OCI-M1 (cell line): ENCODE data around the gene CREBRF.
"Not testable (repeated sequence)": the region's sequence is repeated elsewhere in the genome, so short reads cannot be mapped to it uniquely, and the experiment has no call there.

ENCODE experiments used
- DNase-seq: peaks from one replicate; lab custom pipeline; 2025; lab: John Stamatoyannopoulos, UW

Gene CREBRF

DNA sequence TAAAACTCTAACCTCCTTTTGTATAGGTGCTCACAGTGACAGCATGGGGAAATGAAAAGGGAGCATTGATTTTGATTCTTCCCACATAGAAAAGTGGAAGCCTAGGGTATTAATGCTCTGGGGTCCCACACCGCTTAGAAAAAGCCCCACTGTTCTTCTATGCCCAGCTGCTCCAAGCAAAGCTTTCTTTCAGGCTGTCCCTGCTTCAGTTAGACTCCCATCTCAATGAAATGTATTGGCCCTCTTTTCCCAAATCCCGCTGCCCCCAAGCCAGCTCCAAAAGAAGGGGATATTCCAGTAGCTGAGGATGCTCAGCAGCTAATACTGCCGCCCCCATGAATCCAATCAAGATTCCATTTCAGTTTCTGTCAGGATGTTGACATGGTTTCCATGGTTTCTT, 17.0 kb upstream of the CREBRF start:
- DNase-seq: no peak

- no peak for DNase-seq
These were observed 16.2 kb upstream of the CREBRF start for GRCh38 chr5:173039964-173040363.

- no peak for DNase-seq
These were observed 14.0 kb upstream of the CREBRF start for GRCh38 chr5:173041881-173042762.

- DNase-seq: no peak
These were observed 13.4 kb upstream of the CREBRF start for GRCh38 chr5:173042763-173043107.

DNA sequence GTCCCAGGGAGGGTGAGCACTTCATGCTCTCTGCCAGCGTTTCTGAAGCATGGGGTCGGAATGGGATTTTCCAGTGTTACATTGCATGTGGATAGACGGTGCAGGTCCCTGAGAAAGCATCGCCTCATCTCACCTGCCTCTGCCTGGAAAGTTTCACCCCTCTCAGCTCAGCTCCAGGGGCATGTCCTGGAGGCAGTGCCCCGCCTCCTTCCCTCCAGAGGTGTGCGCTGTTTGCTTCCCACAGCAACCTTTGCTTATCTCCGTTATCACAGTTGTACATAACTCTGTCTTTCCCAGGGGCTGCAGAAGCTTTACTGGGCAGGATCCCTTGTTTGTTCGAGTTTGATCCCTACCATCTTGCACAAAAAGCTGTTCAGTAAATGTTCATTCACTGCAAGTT, 10.7 kb upstream of the CREBRF start:
- no peak for DNase-seq

DNA sequence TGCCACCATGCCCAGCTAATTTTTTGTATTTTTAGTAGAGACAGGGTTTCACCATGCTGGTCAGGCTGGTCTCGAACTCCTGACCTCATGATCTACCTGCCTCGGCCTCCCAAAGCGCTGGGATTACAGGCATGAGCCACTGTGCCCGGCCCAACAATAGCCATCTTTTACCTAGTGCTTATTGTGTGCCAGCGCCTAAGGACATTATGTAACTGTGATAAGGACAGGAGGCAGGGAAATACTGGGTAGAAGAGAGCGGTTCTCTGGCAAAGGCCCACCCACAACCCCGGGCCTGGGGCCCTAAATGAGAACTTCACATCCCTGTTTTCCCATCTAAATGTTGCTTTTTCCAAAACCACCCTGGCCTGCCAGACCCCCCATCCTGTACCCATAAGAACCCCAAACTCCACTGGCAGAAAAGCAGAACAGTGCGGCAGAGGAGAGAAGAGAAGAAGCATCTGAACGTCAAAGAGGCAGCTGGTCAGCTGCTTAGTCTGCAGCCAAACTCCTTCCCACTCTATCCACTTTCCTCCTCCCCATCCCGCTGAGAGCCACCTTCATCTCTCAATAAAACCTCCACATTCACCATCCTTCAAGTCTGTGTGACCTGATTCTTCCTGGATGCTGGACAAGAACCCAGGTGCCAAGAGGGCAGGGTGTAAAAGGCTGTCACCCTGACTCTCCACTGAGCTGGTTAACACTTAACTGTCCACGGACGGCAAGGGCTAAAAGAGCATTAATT, 8.9 kb upstream of the CREBRF start:
- not testable (repeated sequence) for DNase-seq

- no peak for DNase-seq
These were observed 8.4 kb upstream of the CREBRF start for GRCh38 chr5:173047838-173048105.

DNA sequence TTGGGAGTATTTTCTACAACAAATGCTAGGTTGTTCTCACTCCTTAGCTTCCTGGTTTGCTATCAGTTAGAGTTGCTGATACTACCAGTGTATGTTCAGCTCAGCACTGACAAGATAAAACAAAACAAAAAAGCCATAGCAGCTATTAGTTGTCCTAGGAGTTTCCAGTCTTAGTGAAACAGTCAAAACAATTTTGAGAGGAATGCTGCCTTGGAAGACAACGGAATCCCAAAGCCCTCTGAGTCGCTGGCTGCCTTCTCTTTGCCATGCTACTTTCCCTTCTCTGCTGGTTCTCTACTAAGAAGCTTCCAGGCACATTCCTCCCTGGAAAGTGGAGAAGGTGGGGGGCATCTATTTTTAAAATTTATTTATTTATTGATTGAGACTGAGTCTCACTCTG, 5.4 kb upstream of the CREBRF start:
- DNase-seq: no peak

DNA sequence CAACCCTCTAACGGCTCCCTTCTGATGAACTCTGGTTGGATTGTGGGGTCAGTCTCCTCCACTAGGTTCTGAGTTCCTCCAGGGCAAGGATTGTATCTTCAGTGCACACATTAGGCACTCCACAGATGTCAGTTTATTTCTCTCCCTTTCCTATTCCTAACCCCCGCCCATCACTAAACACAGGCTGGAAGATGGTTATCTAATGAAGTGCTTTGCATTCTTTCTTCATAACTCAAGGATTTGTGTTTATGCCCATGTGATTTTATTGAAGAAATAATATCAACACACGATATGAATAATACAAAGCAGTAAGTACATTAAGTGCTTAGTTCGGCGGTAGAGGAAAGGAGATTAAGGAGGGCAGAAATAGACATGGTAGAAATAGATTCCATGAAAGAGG, 4.4 kb upstream of the CREBRF start:
- DNase-seq: no peak

DNA sequence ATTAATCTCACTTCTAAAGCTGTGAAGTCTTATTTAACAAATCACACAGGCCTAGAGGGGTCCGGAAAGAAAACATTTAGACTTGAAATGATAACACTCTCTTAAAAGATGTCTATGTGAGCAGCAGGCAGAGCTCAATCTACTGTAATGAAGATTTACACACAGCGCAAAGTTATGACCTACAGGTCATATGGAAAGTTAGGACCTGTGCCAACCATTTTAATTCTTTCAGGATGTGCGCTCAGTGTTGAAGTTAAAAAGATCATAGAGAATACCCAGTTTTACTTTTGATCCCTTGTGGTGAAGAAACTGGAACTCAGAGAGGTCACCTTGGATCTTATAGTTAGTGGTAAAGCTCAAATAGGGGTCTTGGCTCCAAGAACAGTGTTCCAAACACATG, 3.1 kb upstream of the CREBRF start:
- no peak for DNase-seq

DNA sequence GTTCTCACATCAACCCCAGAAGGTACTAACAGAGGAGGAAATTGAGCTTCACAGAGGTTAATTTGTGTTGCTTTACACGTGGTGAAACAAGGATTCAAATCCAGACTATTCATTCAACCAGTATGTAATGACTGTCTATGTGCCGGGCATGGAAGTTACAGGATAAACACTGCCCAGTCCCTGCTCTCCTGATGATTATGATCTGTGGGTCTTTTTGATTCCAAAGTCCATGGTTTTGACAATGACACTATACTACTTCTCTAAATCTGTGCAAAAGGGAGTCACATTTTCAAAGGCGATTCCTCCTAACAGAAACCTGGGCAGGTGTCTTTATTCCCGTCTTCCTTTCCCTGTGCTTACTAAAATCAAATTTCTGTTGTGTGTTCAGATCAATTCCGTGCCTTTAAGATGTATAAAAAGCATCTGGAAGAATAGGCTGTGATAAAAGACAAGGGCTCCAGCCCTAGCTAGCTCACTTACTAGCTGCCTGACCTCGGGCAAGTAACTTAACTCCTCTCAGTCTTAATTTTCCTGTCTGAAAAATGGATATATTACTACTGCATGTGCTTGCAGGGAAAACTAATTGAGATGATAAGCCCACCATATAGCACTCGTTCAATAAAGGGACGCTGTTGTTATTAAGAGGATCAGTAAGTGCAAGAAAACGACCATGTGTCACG, 970 bp upstream of the CREBRF start:
- peak; percentile 30 for DNase-seq

DNA sequence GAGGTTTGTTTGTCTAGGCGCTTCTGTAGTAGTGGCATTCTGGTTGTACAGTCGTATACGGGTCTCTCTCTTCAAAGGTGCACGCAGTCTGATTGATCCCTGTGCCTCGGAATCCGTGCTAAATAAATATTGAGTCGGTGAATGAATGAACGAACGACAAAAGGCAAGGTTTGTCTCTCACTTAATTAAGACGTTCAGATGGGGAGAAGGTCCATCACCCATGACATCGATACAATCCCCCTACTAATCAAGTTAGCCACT, 500 bp upstream of the CREBRF start:
- DNase-seq: no peak

GRCh38 chr5:173056783-173057061, 570 bp downstream of the CREBRF start:
- no peak for DNase-seq

- peak; percentile 99 for DNase-seq
These were observed 1.1 kb downstream of the CREBRF start for GRCh38 chr5:173057062-173057924.

- no peak for DNase-seq
These were observed 6.0 kb downstream of the CREBRF start for GRCh38 chr5:173062141-173062540.

GRCh38 chr5:173065155-173065554, 9.0 kb downstream of the CREBRF start:
- peak; percentile 49 for DNase-seq

GRCh38 chr5:173069671-173070070, 13.5 kb downstream of the CREBRF start:
- DNase-seq: no peak

- peak; percentile 34 for DNase-seq
These were observed 19.1 kb downstream of the CREBRF start for GRCh38 chr5:173075137-173075843.

DNA sequence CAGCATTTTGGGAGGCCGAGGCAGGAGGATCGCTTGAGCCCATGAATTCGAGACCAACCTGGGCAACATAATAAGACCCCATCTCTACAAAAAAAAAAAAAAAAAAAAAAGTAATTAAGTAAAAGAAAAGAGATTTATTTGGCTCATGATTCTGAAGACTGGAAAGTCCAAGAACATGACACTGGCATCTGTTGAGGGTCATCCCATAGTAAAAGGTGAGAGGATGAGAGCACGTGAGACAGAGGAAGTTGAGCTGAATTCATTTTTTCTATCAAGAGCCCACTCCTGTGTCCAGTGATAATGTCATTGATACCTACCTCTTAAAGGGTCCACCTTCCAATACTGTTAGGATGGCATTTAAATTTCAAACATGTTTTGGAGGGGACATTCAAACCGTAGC, 19.8 kb downstream of the CREBRF start:
- no peak for DNase-seq

DNA sequence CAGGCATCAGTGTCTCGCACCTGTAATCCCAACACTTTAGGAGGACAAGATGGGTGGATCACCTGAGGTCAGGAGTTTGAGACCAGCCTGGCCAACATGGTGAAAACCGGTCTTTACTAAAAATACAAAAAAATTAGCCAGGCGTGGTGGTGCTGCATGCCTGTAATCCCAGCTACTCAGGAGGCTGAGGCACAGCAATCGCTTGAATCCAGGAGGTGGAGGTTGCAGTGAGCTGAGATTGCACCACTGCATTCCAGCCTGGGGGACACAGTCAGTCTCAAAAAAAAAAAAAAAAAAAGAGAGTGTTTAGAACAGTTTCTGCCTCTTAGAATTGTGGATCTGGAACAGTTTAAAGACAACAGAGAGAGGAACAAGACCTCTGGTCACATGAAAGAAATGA, 20.3 kb downstream of the CREBRF start:
- DNase-seq: not testable (repeated sequence)

DNA sequence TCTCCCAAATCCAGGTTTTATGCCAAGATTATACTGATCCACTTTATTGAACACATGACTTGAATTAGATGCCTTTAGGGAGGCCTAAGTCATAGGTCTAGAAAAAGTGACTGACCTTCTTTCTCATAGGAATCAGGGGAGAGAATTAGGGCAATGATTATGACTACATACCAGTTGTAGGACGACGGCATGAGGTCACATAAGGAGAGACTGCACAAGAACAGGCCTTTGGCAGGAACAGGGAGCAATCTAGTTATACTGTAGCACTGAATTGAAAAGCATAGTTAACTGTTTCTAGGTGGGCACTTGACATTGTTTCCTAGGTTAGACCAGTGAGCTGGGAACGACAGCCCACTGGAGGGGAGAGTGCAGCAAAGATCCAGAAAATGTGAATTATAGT, 22.7 kb downstream of the CREBRF start:
- DNase-seq: no peak

DNA sequence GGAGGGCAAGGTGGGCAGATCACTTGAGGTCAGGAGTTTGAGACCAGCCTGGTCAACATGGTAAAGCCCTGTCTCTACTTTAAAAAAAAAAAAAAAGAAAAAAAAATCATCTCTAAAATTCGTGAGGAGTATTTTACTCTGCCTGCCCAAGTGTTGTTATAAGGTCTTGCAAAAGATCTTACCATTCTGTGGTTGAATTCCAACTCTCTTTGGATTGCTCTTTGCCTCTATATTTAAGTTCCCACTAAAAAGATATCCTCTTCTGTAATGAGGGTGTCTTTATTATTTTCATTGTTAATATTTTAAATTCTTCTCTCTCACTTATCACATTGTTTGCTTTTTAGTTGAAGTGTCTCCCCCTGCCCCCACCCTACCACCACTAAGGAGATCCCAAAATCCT, 33.4 kb downstream of the CREBRF start:
- DNase-seq: no peak
